NB4 (cell line): Measurements from ENCODE around the gene PLPPR1.

Experiments used
- DNase-seq: peaks from one replicate; pipeline ENCODE4 v3.0.0; 2010; ENCODE audit warnings: low read depth
- H3K4me3 ChIP-seq: one replicate; pipeline ENCODE4 v1.5.1; 2011; ENCODE audit warnings: mild to moderate bottlenecking, low read depth, low read length, moderate library complexity
- MAX ChIP-seq: IDR thresholded peaks from 2 replicates; pipeline ENCODE4 v1.6.1; 2011; ENCODE audit warnings: low read depth, low read length
- MYC ChIP-seq: IDR thresholded peaks from 2 replicates; pipeline ENCODE4 v1.6.1; 2011; ENCODE audit warnings: low read depth, low read length
- POLR2A ChIP-seq: IDR thresholded peaks from 2 replicates; pipeline ENCODE4 v1.6.1; 2011; ENCODE audit warnings: mild to moderate bottlenecking; ENCODE audit not compliant: insufficient read length; ENCODE audit errors: extremely low read depth
- TF ChIP-seq, protein P1 (sequence below): IDR thresholded peaks from one replicate; pipeline ENCODE4 v1.5.1; 2012; ENCODE audit warnings: low read depth, low read length

PLPPR1 gene

GRCh38 chr9:101093620-101094019, 65.1 kb downstream of the PLPPR1 start:
- H3K4me3 ChIP-seq = no peak overlapping the region
- DNase-seq = no peak
- TF ChIP-seq, protein P1, sequence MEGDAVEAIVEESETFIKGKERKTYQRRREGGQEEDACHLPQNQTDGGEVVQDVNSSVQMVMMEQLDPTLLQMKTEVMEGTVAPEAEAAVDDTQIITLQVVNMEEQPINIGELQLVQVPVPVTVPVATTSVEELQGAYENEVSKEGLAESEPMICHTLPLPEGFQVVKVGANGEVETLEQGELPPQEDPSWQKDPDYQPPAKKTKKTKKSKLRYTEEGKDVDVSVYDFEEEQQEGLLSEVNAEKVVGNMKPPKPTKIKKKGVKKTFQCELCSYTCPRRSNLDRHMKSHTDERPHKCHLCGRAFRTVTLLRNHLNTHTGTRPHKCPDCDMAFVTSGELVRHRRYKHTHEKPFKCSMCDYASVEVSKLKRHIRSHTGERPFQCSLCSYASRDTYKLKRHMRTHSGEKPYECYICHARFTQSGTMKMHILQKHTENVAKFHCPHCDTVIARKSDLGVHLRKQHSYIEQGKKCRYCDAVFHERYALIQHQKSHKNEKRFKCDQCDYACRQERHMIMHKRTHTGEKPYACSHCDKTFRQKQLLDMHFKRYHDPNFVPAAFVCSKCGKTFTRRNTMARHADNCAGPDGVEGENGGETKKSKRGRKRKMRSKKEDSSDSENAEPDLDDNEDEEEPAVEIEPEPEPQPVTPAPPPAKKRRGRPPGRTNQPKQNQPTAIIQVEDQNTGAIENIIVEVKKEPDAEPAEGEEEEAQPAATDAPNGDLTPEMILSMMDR = no peak
- TF ChIP-seq MAX (no peak), POLR2A (no peak), MYC (no peak)

DNA sequence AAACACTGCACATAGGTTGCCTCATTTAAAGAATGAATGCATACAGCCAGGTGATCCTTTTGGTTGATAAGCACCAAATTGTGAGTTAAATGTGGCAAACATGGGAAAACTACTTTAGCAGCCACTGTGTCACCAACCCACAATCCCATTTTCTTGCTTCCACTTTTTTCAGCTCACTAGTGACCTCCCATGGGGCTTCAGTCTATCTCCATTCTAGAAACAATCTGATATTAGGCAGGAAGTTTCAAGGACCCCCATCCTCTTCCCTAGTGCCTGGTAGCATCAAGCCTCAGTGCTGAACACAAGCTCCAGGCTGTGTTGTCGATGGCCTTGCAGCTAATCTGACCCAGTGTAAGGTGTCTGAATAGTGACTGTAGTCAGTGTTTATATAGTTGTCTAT, 66.2 kb downstream of the PLPPR1 start:
- H3K4me3 ChIP-seq = no peak overlapping the region
- DNase-seq = no peak
- TF ChIP-seq POLR2A (no peak), MAX (no peak), MYC (no peak)
- TF ChIP-seq, protein P1 = no peak

- H3K4me3 ChIP-seq = no peak overlapping the region
- no peak for DNase-seq
- TF ChIP-seq MYC = no peak
- TF ChIP-seq, protein P1 = no peak
- TF ChIP-seq POLR2A = no peak
- TF ChIP-seq MAX = no peak
These were observed 68.7 kb downstream of the PLPPR1 start for GRCh38 chr9:101097210-101097609.

DNA sequence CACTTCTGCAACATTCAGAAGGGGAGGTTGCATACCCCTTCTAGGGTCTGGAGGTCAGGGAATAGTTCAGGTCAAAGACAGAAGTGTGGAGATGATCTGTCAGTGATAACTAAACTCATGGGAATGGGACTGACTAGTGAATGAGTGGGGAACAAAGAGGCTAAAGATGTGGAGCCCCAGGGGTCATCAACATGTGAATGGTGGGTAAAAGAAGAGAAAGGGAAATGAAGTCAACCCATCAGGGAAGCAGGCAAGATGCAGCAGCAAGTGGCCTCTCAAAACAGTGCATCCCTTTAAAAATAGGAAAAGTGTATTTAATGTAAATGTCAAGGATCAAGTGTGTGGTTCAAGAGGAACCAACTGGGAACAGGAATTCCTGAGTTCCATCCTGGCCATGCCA, 69.9 kb downstream of the PLPPR1 start:
- TF ChIP-seq, protein P1 = no peak
- TF ChIP-seq MAX (no peak), POLR2A (no peak), MYC (no peak)
- H3K4me3 ChIP-seq = no peak overlapping the region
- DNase-seq = no peak

DNA sequence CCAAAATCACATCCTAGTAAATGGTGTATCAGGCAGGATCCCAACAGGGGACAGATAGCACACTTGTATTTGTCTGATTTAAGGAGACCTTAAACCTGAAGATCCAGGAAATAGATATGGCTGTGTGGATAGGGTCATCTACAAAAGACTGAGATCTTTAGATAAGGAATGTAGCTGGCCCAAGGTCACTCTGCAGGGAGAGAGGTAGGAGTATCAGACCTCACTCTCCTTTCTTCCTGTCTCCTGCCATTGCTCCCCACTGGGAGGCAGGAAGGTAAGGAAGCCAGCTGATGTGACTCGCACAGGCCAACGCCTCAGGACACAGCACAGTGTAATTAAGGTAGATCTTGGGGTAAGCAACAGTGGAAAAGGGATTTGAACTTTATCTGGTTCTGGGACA, 85.8 kb downstream of the PLPPR1 start:
- no peak overlapping the region for H3K4me3 ChIP-seq
- TF ChIP-seq, protein P1 = no peak
- no peak for TF ChIP-seq MAX
- TF ChIP-seq MYC = no peak
- no peak for TF ChIP-seq POLR2A
- no peak for DNase-seq

- TF ChIP-seq, protein P1 = no peak
- no peak for TF ChIP-seq MYC
- no peak overlapping the region for H3K4me3 ChIP-seq
- DNase-seq = no peak
These were observed 86.6 kb downstream of the PLPPR1 start for GRCh38 chr9:101115102-101115501.
